ENCODE data around the gene SVOP.

- no peak for TF ChIP-seq POLR2A (IDR thresholded peaks at IDR 0.05)
- TF ChIP-seq, protein P1, sequence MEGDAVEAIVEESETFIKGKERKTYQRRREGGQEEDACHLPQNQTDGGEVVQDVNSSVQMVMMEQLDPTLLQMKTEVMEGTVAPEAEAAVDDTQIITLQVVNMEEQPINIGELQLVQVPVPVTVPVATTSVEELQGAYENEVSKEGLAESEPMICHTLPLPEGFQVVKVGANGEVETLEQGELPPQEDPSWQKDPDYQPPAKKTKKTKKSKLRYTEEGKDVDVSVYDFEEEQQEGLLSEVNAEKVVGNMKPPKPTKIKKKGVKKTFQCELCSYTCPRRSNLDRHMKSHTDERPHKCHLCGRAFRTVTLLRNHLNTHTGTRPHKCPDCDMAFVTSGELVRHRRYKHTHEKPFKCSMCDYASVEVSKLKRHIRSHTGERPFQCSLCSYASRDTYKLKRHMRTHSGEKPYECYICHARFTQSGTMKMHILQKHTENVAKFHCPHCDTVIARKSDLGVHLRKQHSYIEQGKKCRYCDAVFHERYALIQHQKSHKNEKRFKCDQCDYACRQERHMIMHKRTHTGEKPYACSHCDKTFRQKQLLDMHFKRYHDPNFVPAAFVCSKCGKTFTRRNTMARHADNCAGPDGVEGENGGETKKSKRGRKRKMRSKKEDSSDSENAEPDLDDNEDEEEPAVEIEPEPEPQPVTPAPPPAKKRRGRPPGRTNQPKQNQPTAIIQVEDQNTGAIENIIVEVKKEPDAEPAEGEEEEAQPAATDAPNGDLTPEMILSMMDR (IDR thresholded peaks at IDR 0.05) = no peak
These were observed 12.7 kb upstream of the SVOP start for GRCh38 chr12:109033239-109034196.
